ENCODE data around the gene CLMP.
"Not testable (repeated sequence)": the region's sequence is repeated elsewhere in the genome, so short reads cannot be mapped to it uniquely, and the experiment has no call there.

The CLMP gene

GRCh38 chr11:123132034-123132766 lies 62.8 kb downstream of the CLMP start:
- not testable (repeated sequence) for DNase-seq

GRCh38 chr11:123129920-123130319 lies 65.1 kb downstream of the CLMP start:
- DNase-seq = peak; percentile 88

- DNase-seq = no peak
These were observed 69.9 kb downstream of the CLMP start for GRCh38 chr11:123125169-123125568.

- DNase-seq = no peak
These were observed 72.2 kb downstream of the CLMP start for GRCh38 chr11:123122852-123123251.

- peak; percentile 48 for DNase-seq
These were observed 72.7 kb downstream of the CLMP start for GRCh38 chr11:123122341-123122740.

GRCh38 chr11:123116486-123116885 lies 78.6 kb downstream of the CLMP start:
- DNase-seq = no peak

GRCh38 chr11:123111465-123111864 lies 83.6 kb downstream of the CLMP start:
- DNase-seq = peak; percentile 60

- DNase-seq = no peak
These were observed 84.7 kb downstream of the CLMP start for GRCh38 chr11:123110397-123110796.

- no peak for DNase-seq
These were observed 87.0 kb downstream of the CLMP start for GRCh38 chr11:123107945-123108495.

- DNase-seq = no peak
These were observed 90.4 kb downstream of the CLMP start for GRCh38 chr11:123104697-123105096.

- peak; percentile 87 for DNase-seq
These were observed 91.6 kb downstream of the CLMP start for GRCh38 chr11:123103326-123103980.

GRCh38 chr11:123100379-123101085 lies 94.5 kb downstream of the CLMP start:
- peak; percentile 27 for DNase-seq

GRCh38 chr11:123098990-123099389 lies 96.1 kb downstream of the CLMP start:
- DNase-seq = no peak

- no peak for DNase-seq
These were observed 101.3 kb downstream of the CLMP start for GRCh38 chr11:123093739-123094138.

GRCh38 chr11:123091506-123091905 lies 103.5 kb downstream of the CLMP start:
- DNase-seq = no peak

- not testable (repeated sequence) for DNase-seq
These were observed 104.9 kb downstream of the CLMP start for GRCh38 chr11:123090168-123090567.

GRCh38 chr11:123088896-123089295 lies 106.2 kb downstream of the CLMP start:
- DNase-seq = not testable (repeated sequence)

GRCh38 chr11:123087657-123088056 lies 107.4 kb downstream of the CLMP start:
- not testable (repeated sequence) for DNase-seq

GRCh38 chr11:123086305-123086704 lies 108.7 kb downstream of the CLMP start:
- no peak for DNase-seq

GRCh38 chr11:123085497-123085896 lies 109.6 kb downstream of the CLMP start:
- DNase-seq = no peak

- DNase-seq = no peak
These were observed 110.6 kb downstream of the CLMP start for GRCh38 chr11:123084454-123084853.

GRCh38 chr11:123083623-123084029 lies 111.4 kb downstream of the CLMP start:
- DNase-seq = peak; percentile 97

- no peak for DNase-seq
These were observed 112.1 kb downstream of the CLMP start for GRCh38 chr11:123082977-123083376.

- no peak for DNase-seq
These were observed 115.0 kb downstream of the CLMP start for GRCh38 chr11:123080015-123080414.

Measured in fibroblast of skin of right biceps (primary cell).